Activated CD8-positive, alpha-beta memory T cell treated with anti-CD3 and anti-CD28 coated beads, Interleukin-2, amount 50 U/mL, for 24 hours (primary cell): ENCODE results near the gene FADS1.

ENCODE experiments used
- DNase-seq: peaks from one replicate; pipeline ENCODE4 v3.0.0-alpha.2; 2020; ENCODE audit errors: extremely low read depth

Gene FADS1

GRCh38 chr11:61826930-61827570, 10.2 kb upstream of the FADS1 start:
- no peak for DNase-seq

GRCh38 chr11:61820174-61820573, 3.4 kb upstream of the FADS1 start:
- DNase-seq: no peak

GRCh38 chr11:61817471-61818202, 834 bp upstream of the FADS1 start:
- DNase-seq: no peak

- DNase-seq: no peak
These were observed 740 bp downstream of the FADS1 start for GRCh38 chr11:61815790-61816735.

GRCh38 chr11:61814958-61815789, 1.6 kb downstream of the FADS1 start:
- DNase-seq: no peak

GRCh38 chr11:61814247-61814957, 2.4 kb downstream of the FADS1 start:
- no peak for DNase-seq

- DNase-seq: no peak
These were observed 3.9 kb downstream of the FADS1 start for GRCh38 chr11:61812736-61813411.

GRCh38 chr11:61811831-61812230, 5.0 kb downstream of the FADS1 start:
- DNase-seq: no peak

- no peak for DNase-seq
These were observed 6.1 kb downstream of the FADS1 start for GRCh38 chr11:61810671-61811175.

- DNase-seq: no peak
These were observed 10.0 kb downstream of the FADS1 start for GRCh38 chr11:61806785-61807184.

GRCh38 chr11:61805146-61805545, 11.7 kb downstream of the FADS1 start:
- no peak for DNase-seq

- no peak for DNase-seq
These were observed 12.7 kb downstream of the FADS1 start for GRCh38 chr11:61803889-61804647.

GRCh38 chr11:61802605-61803004, 14.2 kb downstream of the FADS1 start:
- DNase-seq: no peak

- DNase-seq: no peak
These were observed 16.2 kb downstream of the FADS1 start for GRCh38 chr11:61800331-61801281.

- DNase-seq: no peak
These were observed 17.0 kb downstream of the FADS1 start for GRCh38 chr11:61799665-61800284.

- DNase-seq: no peak
These were observed 19.4 kb downstream of the FADS1 start for GRCh38 chr11:61797263-61797944.

- no peak for DNase-seq
These were observed 20.8 kb downstream of the FADS1 start for GRCh38 chr11:61795876-61796526.
